ENCODE results near the gene PLOD1. TPM values are rescaled to one million over a fixed set of nuclear protein-coding genes. Genes with fewer than 3 reads are reported as not detected.

Gene PLOD1
- total RNA-seq, 4 donors from 2014 or later: 28.8 to 56.3 (median 41.2) TPM

- Histone ChIP-seq H3K27ac (peak overlapping the region; percentile 29 to 75 (median 64)), H3K27me3 (no peaks in the 10 kb centered on the region), H3K4me3 (no peak overlapping the region), H3K36me3 (peaks cover 0 to 24% (median 3%) of the 10 kb centered on the region in 4 donors), H3K4me1 (peaks cover 29 to 48% (median 39%) of the 10 kb centered on the region in 4 donors), H3K9me3 (no peaks in the 10 kb centered on the region)
- intact Hi-C loops (cut with DNase I; ENCODE audit: low total_unique reads) (no loop called here), in situ Hi-C loops (cut with MboI; ENCODE audit: low pct_ligation_motif_present in 1 of 4, low pct_unique_long_range_greater_than_20kb in 1 of 4, low sequenced_read_pairs in 3 of 4) (no loop called here)
- DNase-seq: no peak
- WGBS, 2 donors (ENCODE audit: low coverage in 1 of 2): 61% methylated on average over 14 of the region's 14 CpGs; no CpG with 5 or more reads in 1 of the 2 donors
- no peak for TF ChIP-seq POLR2AphosphoS5 (IDR thresholded peaks at IDR 0.05)
- TF ChIP-seq, protein P1, sequence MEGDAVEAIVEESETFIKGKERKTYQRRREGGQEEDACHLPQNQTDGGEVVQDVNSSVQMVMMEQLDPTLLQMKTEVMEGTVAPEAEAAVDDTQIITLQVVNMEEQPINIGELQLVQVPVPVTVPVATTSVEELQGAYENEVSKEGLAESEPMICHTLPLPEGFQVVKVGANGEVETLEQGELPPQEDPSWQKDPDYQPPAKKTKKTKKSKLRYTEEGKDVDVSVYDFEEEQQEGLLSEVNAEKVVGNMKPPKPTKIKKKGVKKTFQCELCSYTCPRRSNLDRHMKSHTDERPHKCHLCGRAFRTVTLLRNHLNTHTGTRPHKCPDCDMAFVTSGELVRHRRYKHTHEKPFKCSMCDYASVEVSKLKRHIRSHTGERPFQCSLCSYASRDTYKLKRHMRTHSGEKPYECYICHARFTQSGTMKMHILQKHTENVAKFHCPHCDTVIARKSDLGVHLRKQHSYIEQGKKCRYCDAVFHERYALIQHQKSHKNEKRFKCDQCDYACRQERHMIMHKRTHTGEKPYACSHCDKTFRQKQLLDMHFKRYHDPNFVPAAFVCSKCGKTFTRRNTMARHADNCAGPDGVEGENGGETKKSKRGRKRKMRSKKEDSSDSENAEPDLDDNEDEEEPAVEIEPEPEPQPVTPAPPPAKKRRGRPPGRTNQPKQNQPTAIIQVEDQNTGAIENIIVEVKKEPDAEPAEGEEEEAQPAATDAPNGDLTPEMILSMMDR (IDR thresholded peaks at IDR 0.05): no peak
Measured at GRCh38 chr1:11918799-11919519, 15.6 kb upstream of the PLOD1 start.

DNA sequence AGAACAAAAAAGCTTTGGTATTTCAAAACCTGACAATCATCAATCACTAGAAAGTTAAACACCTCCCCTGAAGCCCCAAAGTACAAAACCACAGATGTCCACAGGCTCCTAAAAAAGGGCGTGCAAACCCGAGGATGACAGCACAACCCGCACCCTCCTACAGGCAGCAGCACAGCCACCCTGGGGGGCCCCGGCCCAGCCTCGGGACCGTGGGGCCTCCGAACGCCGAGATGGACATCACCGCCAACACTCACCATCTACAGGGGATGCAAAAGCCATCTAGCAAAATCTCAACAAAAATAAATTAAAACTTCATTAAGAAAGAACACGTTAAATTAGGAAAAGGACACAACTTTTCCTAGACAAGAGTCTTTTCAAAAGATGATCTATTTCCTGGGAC, 14.9 kb upstream of the PLOD1 start:
- no peak for DNase-seq
- H3K4me3 ChIP-seq: no peak overlapping the region
- 83 to 86% methylated on average over 11 of the region's 11 CpGs for WGBS, 2 donors (ENCODE audit: low coverage in 1 of 2)
- H3K9me3 ChIP-seq: no peaks in the 10 kb centered on the region
- H3K4me1 ChIP-seq: peaks cover 34 to 55% (median 45%) of the 10 kb centered on the region in 4 donors
- H3K27me3 ChIP-seq: no peaks in the 10 kb centered on the region
- intact Hi-C loops (cut with DNase I; ENCODE audit: low total_unique reads): no loop called here
- H3K36me3 ChIP-seq: peaks cover 0 to 24% (median 3%) of the 10 kb centered on the region in 4 donors
- no peak for TF ChIP-seq POLR2A (IDR thresholded peaks at IDR 0.05)
- no peak for TF ChIP-seq POLR2AphosphoS5 (IDR thresholded peaks at IDR 0.05)
- TF ChIP-seq EP300 (IDR thresholded peaks at IDR 0.05; ENCODE audit: low read depth): no peak
- TF ChIP-seq, protein P1 (IDR thresholded peaks at IDR 0.05): no peak
- in situ Hi-C loops (cut with MboI; ENCODE audit: low pct_ligation_motif_present in 1 of 4, low pct_unique_long_range_greater_than_20kb in 1 of 4, low sequenced_read_pairs in 3 of 4): no loop called here
- H3K27ac ChIP-seq: peak overlapping the region in 2 of 4 donors; percentile 60 to 75

DNA sequence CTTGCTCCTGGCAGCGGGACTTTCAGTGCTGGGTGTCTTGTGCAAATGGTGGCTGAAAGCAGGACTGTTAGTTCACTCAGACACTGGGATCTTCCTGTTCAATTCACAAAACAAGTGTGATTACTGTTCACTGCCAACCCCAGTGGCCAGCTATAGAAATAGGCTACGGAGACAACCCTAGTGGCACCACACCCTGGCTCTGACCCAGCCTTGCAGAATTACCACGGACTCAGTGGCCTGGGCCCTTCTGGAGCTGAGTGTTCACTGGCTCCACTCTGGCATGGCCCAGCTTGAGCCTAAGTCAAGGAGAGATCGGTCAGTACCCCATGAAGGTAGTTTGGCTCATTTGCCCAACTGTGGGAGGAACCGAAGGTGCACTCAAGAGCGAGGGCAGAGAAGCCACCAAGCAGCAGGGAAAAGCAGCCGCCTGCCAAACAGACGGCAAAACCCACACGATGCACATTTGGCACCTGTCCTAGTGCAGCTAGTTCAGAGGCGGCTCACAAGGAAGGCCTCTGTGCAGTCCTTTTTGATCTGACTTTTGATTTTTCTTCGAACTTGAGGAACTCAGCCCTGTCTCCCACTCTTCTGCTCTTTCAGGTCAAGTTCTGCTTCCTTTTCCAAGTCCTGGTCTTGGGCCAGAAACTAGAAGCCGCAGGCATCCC, 14.1 kb upstream of the PLOD1 start:
- WGBS, 2 donors (ENCODE audit: low coverage in 1 of 2): 70 to 80% methylated on average over 4 to 12 of the region's 12 CpGs
- intact Hi-C loops (cut with DNase I; ENCODE audit: low total_unique reads): no loop called here
- Histone ChIP-seq H3K27me3 (no peaks in the 10 kb centered on the region), H3K9me3 (no peaks in the 10 kb centered on the region), H3K36me3 (peaks cover 0 to 24% (median 3%) of the 10 kb centered on the region in 4 donors), H3K4me3 (no peak overlapping the region), H3K4me1 (peaks cover 35 to 60% (median 51%) of the 10 kb centered on the region in 4 donors), H3K27ac (no peak overlapping the region)
- TF ChIP-seq POLR2A (IDR thresholded peaks at IDR 0.05) (no peak), EP300 (IDR thresholded peaks at IDR 0.05; ENCODE audit: low read depth) (no peak), POLR2AphosphoS5 (IDR thresholded peaks at IDR 0.05) (no peak)
- DNase-seq: no peak
- in situ Hi-C loops (cut with MboI; ENCODE audit: low pct_ligation_motif_present in 1 of 4, low pct_unique_long_range_greater_than_20kb in 1 of 4, low sequenced_read_pairs in 3 of 4): no loop called here

DNA sequence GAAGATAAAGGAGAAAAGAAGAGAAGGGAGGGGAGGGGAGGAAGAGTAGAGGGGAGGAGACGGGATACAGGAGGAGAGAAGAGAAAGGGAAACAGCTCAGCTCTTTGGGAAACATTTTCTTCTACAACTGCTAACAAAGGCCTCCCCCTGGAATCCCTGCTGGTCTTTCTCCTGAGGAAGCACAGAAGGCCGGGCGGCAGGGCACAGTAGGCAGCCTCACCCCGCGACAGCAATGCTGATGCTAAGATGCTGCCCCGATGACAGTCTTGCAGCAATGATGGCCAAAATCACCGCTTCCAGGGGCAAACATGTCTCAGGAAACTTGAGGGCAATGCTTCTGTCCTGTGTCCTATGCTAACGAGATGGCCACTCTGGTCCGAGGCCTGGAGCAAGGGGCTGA, 13.5 kb upstream of the PLOD1 start:
- H3K9me3 ChIP-seq: no peaks in the 10 kb centered on the region
- in situ Hi-C loops (cut with MboI; ENCODE audit: low pct_ligation_motif_present in 1 of 4, low pct_unique_long_range_greater_than_20kb in 1 of 4, low sequenced_read_pairs in 3 of 4): no loop called here
- WGBS, 2 donors (ENCODE audit: low coverage in 1 of 2): 67 to 89% methylated on average over 1 to 9 of the region's 9 CpGs

More for the DNA sequence above, 13.5 kb upstream of the PLOD1 start:
- DNase-seq: no peak
- Histone ChIP-seq H3K36me3 (peaks cover 0 to 24% (median 3%) of the 10 kb centered on the region in 4 donors), H3K27me3 (no peaks in the 10 kb centered on the region), H3K27ac (no peak overlapping the region), H3K4me1 (peaks cover 35 to 60% (median 51%) of the 10 kb centered on the region in 4 donors), H3K4me3 (no peak overlapping the region)
- TF ChIP-seq, protein P1 (IDR thresholded peaks at IDR 0.05): no peak
- TF ChIP-seq POLR2AphosphoS5 (IDR thresholded peaks at IDR 0.05) (no peak), EP300 (IDR thresholded peaks at IDR 0.05; ENCODE audit: low read depth) (no peak), POLR2A (IDR thresholded peaks at IDR 0.05) (no peak)
- intact Hi-C loops (cut with DNase I; ENCODE audit: low total_unique reads): no loop called here

All from transverse colon (tissue), 4 donors.